NB4 (cell line): ENCODE measurements around the gene ZC3H12A.

Experiments
- DNase-seq: peaks from one replicate; pipeline ENCODE4 v3.0.0; 2010; ENCODE audit warnings: low read depth
- H3K4me3 ChIP-seq: one replicate; pipeline ENCODE4 v1.5.1; 2011; ENCODE audit warnings: mild to moderate bottlenecking, low read depth, low read length, moderate library complexity
- CTCF ChIP-seq: IDR thresholded peaks from one replicate; pipeline ENCODE4 v1.5.1; 2012; ENCODE audit warnings: low read depth, low read length
- MYC ChIP-seq: IDR thresholded peaks from 2 replicates; pipeline ENCODE4 v1.6.1; 2011; ENCODE audit warnings: low read depth, low read length
- POLR2A ChIP-seq: IDR thresholded peaks from 2 replicates; pipeline ENCODE4 v1.6.1; 2011; ENCODE audit warnings: mild to moderate bottlenecking; ENCODE audit not compliant: insufficient read length; ENCODE audit errors: extremely low read depth
- TF ChIP-seq, protein P1 (sequence below): IDR thresholded peaks from 2 replicates; pipeline ENCODE4 v1.6.1; 2011; ENCODE audit warnings: low read depth, low read length

Gene ZC3H12A

DNA sequence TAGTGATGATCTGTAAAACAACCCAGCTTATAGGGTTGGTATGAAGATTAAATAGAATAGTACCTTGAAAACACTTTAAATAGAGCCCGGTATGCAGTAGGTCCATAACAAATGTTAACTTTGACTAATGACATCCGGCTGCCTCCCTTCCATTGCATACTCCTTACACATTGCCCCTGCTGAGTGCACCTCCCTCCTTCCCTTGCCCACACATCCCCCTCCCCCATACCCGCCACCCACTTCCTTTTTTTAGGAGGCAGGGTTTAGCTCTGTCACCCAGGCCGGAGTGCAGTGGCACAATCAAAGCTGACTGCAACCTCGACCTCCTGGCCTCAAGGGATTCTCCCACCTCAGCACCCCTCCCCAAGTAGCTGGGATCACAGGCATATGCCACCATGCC, 24.4 kb upstream of the ZC3H12A start:
- TF ChIP-seq CTCF (no peak), POLR2A (no peak), MYC (0 out of 2 replicates have a peak, but pooled peaks have one; percentile 15)
- TF ChIP-seq, protein P1, sequence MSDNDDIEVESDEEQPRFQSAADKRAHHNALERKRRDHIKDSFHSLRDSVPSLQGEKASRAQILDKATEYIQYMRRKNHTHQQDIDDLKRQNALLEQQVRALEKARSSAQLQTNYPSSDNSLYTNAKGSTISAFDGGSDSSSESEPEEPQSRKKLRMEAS = no peak
- DNase-seq = peak; percentile 94

GRCh38 chr1:37452416-37452815, 22.0 kb upstream of the ZC3H12A start:
- TF ChIP-seq, protein P1 = no peak
- TF ChIP-seq POLR2A (no peak), CTCF (no peak), MYC (no peak)
- H3K4me3 ChIP-seq = no peak overlapping the region
- DNase-seq = no peak

More for the DNA sequence above, 24.4 kb upstream of the ZC3H12A start:
- H3K4me3 ChIP-seq = no peak overlapping the region

DNA sequence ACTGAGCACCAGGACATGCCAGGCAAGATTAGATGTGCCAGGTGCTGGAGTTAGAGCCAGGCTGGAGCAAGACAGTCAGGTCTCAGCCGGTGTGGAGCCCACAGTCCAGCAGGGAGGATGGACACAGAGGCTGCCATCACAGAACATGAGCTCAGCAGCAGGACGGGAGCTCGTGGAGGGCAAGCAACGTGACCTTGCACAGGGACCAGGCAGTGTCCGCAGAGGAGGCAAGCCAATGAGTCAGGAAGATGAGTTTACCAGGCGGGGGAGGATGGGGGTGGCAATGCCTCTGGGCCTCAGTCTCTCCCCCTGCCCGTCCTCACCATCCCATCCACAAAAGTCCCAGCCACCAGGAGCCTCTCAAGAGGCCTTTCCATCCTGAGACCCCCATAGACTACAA, 20.7 kb upstream of the ZC3H12A start:
- no peak overlapping the region for H3K4me3 ChIP-seq
- DNase-seq = no peak
- TF ChIP-seq POLR2A = no peak
- TF ChIP-seq MYC = no peak
- TF ChIP-seq, protein P1 = no peak
- no peak for TF ChIP-seq CTCF

- TF ChIP-seq MYC = no peak
- TF ChIP-seq, protein P1 = no peak
- no peak for TF ChIP-seq POLR2A
- TF ChIP-seq CTCF = no peak
- no peak overlapping the region for H3K4me3 ChIP-seq
Observed at GRCh38 chr1:37455516-37455915, 18.9 kb upstream of the ZC3H12A start.

GRCh38 chr1:37456614-37457013, 17.8 kb upstream of the ZC3H12A start:
- DNase-seq = no peak
- no peak overlapping the region for H3K4me3 ChIP-seq
- TF ChIP-seq MYC (no peak), CTCF (no peak), POLR2A (no peak)
- TF ChIP-seq, protein P1 = no peak

More at GRCh38 chr1:37455516-37455915, 18.9 kb upstream of the ZC3H12A start:
- DNase-seq = no peak

- H3K4me3 ChIP-seq = no peak overlapping the region
- TF ChIP-seq POLR2A = no peak
- no peak for TF ChIP-seq MYC
- no peak for TF ChIP-seq CTCF
- TF ChIP-seq, protein P1 = no peak
- no peak for DNase-seq
Observed at GRCh38 chr1:37458551-37458950, 15.8 kb upstream of the ZC3H12A start.
